WTC11 (cell line): ENCODE data around the gene TRPM2. TPM values are rescaled to one million over a fixed set of nuclear protein-coding genes. Genes with fewer than 3 reads are reported as not detected.

ENCODE experiments used
- ATAC-seq: fragments of 200-7000 bp; cut with Tn5 transposase; 2 replicates; pipeline ENCODE4 v1.10.0; 2021; ENCODE audit warnings: mild to moderate bottlenecking, moderate library complexity
- CTCF ChIA-PET: fragments of 300-600 bp; sonication (Branson Sonifier 250); formaldehyde crosslinking; loops from one replicate; lab custom pipeline; 2021; ENCODE audit warnings: antibody characterized with exemption; lab: Charles Lee
- POLR2A ChIA-PET: fragments of 350-600 bp; sonication (Branson Sonifier 250); formaldehyde crosslinking; loops from one replicate; lab custom pipeline; 2021; ENCODE audit warnings: antibody characterized with exemption; lab: Charles Lee
- DNase-seq: peaks from one replicate; pipeline ENCODE4 v3.0.0; 2021; ENCODE audit warnings: low spot score
- H3K27ac Mint-ChIP-seq: 2 replicates; pipeline ENCODE4 v1.8.0; 2021; ENCODE audit warnings: mixed read lengths
- H3K27me3 Mint-ChIP-seq: 2 replicates; pipeline ENCODE4 v1.8.0; 2021; ENCODE audit warnings: low read depth, mild to moderate bottlenecking, moderate library complexity, mixed read lengths
- H3K36me3 Mint-ChIP-seq: 2 replicates; pipeline ENCODE4 v1.8.0; 2021; ENCODE audit warnings: mixed read lengths
- H3K4me1 Mint-ChIP-seq: 2 replicates; pipeline ENCODE4 v1.8.0; 2022; ENCODE audit warnings: mixed read lengths
- H3K4me3 Mint-ChIP-seq: 2 replicates; pipeline ENCODE4 v1.8.0; 2021; ENCODE audit warnings: mild to moderate bottlenecking, moderate library complexity, mixed read lengths
- H3K9me3 Mint-ChIP-seq: 2 replicates; pipeline ENCODE4 v1.8.0; 2021; ENCODE audit warnings: mixed read lengths
- ATF3 ChIP-seq: sonication (generic); formaldehyde crosslinking; conservative IDR thresholded peaks from 2 replicates; pipeline ENCODE4 v1.8.1; 2022; ENCODE audit warnings: mild to moderate bottlenecking, missing genetic modification reagents
- CBFB ChIP-seq: sonication (generic); formaldehyde crosslinking; IDR thresholded peaks from 2 replicates; pipeline ENCODE4 v1.8.1; 2022; ENCODE audit warnings: mild to moderate bottlenecking, low read depth, missing genetic modification reagents
- E2F4 ChIP-seq: sonication (generic); formaldehyde crosslinking; IDR thresholded peaks from 2 replicates; pipeline ENCODE4 v1.8.1; 2022; ENCODE audit warnings: low read depth, mild to moderate bottlenecking, moderate library complexity, missing genetic modification reagents, borderline replicate concordance
- ERG ChIP-seq: fragments of 250-450 bp; sonication (Bioruptor Pico); IDR thresholded peaks from 2 replicates; pipeline ENCODE4 v1.8.0; 2021; ENCODE audit warnings: mild to moderate bottlenecking
- FOXK1 ChIP-seq: sonication (generic); formaldehyde crosslinking; IDR thresholded peaks from 2 replicates; pipeline ENCODE4 v1.8.0; 2022; ENCODE audit warnings: mild to moderate bottlenecking, moderate library complexity, missing genetic modification reagents
- JAZF1 ChIP-seq: fragments of 250-450 bp; sonication (Bioruptor Pico); IDR thresholded peaks from 2 replicates; pipeline ENCODE4 v1.9.0; 2021; ENCODE audit warnings: moderate library complexity, mild to moderate bottlenecking, inconsistent platforms
- NFATC4 ChIP-seq: fragments of 250-450 bp; sonication (Bioruptor Pico); IDR thresholded peaks from 2 replicates; pipeline ENCODE4 v1.9.0; 2021; ENCODE audit warnings: mild to moderate bottlenecking
- NFYB ChIP-seq: sonication (generic); formaldehyde crosslinking; conservative IDR thresholded peaks from 2 replicates; pipeline ENCODE4 v1.8.0; 2022; ENCODE audit warnings: low read depth, missing genetic modification reagents
- NR2C2 ChIP-seq: sonication (generic); formaldehyde crosslinking; IDR thresholded peaks from 2 replicates; pipeline ENCODE4 v1.8.0; 2022; ENCODE audit warnings: mild to moderate bottlenecking, missing genetic modification reagents
- RORB ChIP-seq: fragments of 250-450 bp; sonication (Bioruptor Pico); IDR thresholded peaks from 2 replicates; pipeline ENCODE4 v1.9.0; 2021; ENCODE audit warnings: mild to moderate bottlenecking
- ZNF232 ChIP-seq: sonication (generic); formaldehyde crosslinking; IDR thresholded peaks from 2 replicates; pipeline ENCODE4 v1.8.0; 2022; ENCODE audit warnings: mild to moderate bottlenecking, missing genetic modification reagents
- ZNF281 ChIP-seq: sonication (generic); formaldehyde crosslinking; IDR thresholded peaks from 2 replicates; pipeline ENCODE4 v1.8.0; 2023; ENCODE audit warnings: mild to moderate bottlenecking, missing genetic modification reagents
- ZNF512 ChIP-seq: sonication (generic); formaldehyde crosslinking; IDR thresholded peaks from 2 replicates; pipeline ENCODE4 v1.8.1; 2022; ENCODE audit warnings: missing genetic modification reagents, borderline replicate concordance
- ZNF532 ChIP-seq: fragments of 250-450 bp; sonication (Bioruptor Pico); IDR thresholded peaks from 2 replicates; pipeline ENCODE4 v1.9.0; 2021; ENCODE audit warnings: mild to moderate bottlenecking, borderline replicate concordance
- ZSCAN18 ChIP-seq: fragments of 250-450 bp; sonication (Bioruptor Pico); IDR thresholded peaks from 2 replicates; pipeline ENCODE4 v2.1.2; 2022; ENCODE audit warnings: mild to moderate bottlenecking, moderate library complexity
- total RNA-seq: library from RNA; stranded (reverse); gene quantifications from 3 replicates; pipeline ENCODE4 v1.2.3, GENCODE V29; 2021

TRPM2 gene
- total RNA-seq, 1 experiment from 2014 or later = 0.92 TPM

GRCh38 chr21:44398499-44398898 is 45.1 kb downstream of the TRPM2 start (continued):
- TF ChIP-seq ERG (CRISPR knock-in tag) (no peak), ZNF232 (CRISPR knock-in tag) (no peak)
- TF ChIP-seq, all 79 proteins: peak for 0

GRCh38 chr21:44399151-44399954 is 45.9 kb downstream of the TRPM2 start:
- Mint-ChIP-seq H3K4me3 (no peak overlapping the region), H3K36me3 (peaks cover 2% of the 10 kb centered on the region; the same call in 1 of the 2 replicates)
- ATAC-seq (no peak), DNase-seq (no peak)
- CTCF ChIA-PET = interaction anchor here (1.2 kb wide), 1 partner anchor 30 kb away, joined by 4 read pairs; no protein-coding TSS in a partner anchor
- no peak for TF ChIP-seq NFYB (CRISPR knock-in tag)
- TF ChIP-seq FOXK1 (CRISPR knock-in tag) = no peak
- no peak for TF ChIP-seq NR2C2 (CRISPR knock-in tag)
- no peak for TF ChIP-seq ZNF512 (CRISPR knock-in tag)
- no peak for TF ChIP-seq CBFB (CRISPR knock-in tag)
- no peak for TF ChIP-seq RORB
- TF ChIP-seq E2F4 (CRISPR knock-in tag) = no peak
- no peak for TF ChIP-seq NFATC4 (CRISPR knock-in tag)
- TF ChIP-seq JAZF1 (CRISPR knock-in tag) = no peak
- TF ChIP-seq ZNF232 (CRISPR knock-in tag) = no peak
- no peak for TF ChIP-seq ZNF281
- TF ChIP-seq ZNF532 (CRISPR knock-in tag) = no peak
- TF ChIP-seq ZSCAN18 (CRISPR knock-in tag) = no peak
- TF ChIP-seq ATF3 = no peak
- TF ChIP-seq, all 79 proteins: peak for 0
- Mint-ChIP-seq H3K9me3 (no peaks in the 10 kb centered on the region), H3K27me3 (no peaks in the 10 kb centered on the region), H3K27ac (no peak overlapping the region), H3K4me1 (no peaks in the 10 kb centered on the region)
- POLR2A ChIA-PET = no interaction called here
